WERI-Rb-1 (cell line): ENCODE data around the gene OGDH.

ENCODE experiments used
- DNase-seq: peaks from one replicate; pipeline ENCODE4 v3.0.0-alpha.2; 2020
- H3K27ac ChIP-seq: fragments of 250-450 bp; sonication (Bioruptor Pico); 2 replicates; pipeline ENCODE4 v1.5.1; 2020; ENCODE audit warnings: mild to moderate bottlenecking, moderate library complexity
- H3K27me3 ChIP-seq: fragments of 250-450 bp; sonication (Bioruptor Pico); 2 replicates; pipeline ENCODE4 v1.5.1; 2021; ENCODE audit warnings: mild to moderate bottlenecking, low read depth, moderate library complexity; ENCODE audit not compliant: insufficient read depth, severe bottlenecking
- H3K36me3 ChIP-seq: fragments of 250-450 bp; sonication (Bioruptor Pico); 2 replicates; pipeline ENCODE4 v1.5.1; 2020; ENCODE audit warnings: mild to moderate bottlenecking, moderate library complexity
- H3K4me3 ChIP-seq: 2 replicates; pipeline ENCODE4 v1.5.1; 2011; ENCODE audit warnings: low read depth, mild to moderate bottlenecking, control low read depth, low read length
- H3K9me3 ChIP-seq: fragments of 250-450 bp; sonication (Bioruptor Pico); 2 replicates; pipeline ENCODE4 v1.5.1; 2021; ENCODE audit warnings: mild to moderate bottlenecking, moderate library complexity; ENCODE audit not compliant: severe bottlenecking
- CTCF ChIP-seq: IDR thresholded peaks from 2 replicates; pipeline ENCODE4 v1.5.1; 2011; ENCODE audit warnings: low read depth, mild to moderate bottlenecking, control low read depth, inconsistent platforms, low read length

Gene OGDH

GRCh38 chr7:44738051-44738723 is 131.8 kb downstream of the OGDH start:
- Histone ChIP-seq H3K27ac (no peak overlapping the region), H3K4me3 (no peak overlapping the region), H3K36me3 (no peaks in the 10 kb centered on the region), H3K9me3 (no peaks in the 10 kb centered on the region), H3K27me3 (no peaks in the 10 kb centered on the region)
- DNase-seq: no peak
- TF ChIP-seq CTCF: no peak

- Histone ChIP-seq H3K27ac (no peak overlapping the region), H3K27me3 (no peaks in the 10 kb centered on the region), H3K9me3 (no peaks in the 10 kb centered on the region), H3K36me3 (no peaks in the 10 kb centered on the region), H3K4me3 (no peak overlapping the region)
- no peak for TF ChIP-seq CTCF
- DNase-seq: no peak
Measured at GRCh38 chr7:44738876-44739665, 132.6 kb downstream of the OGDH start.

GRCh38 chr7:44740055-44740454 is 133.6 kb downstream of the OGDH start:
- Histone ChIP-seq H3K4me3 (no peak overlapping the region), H3K9me3 (no peaks in the 10 kb centered on the region), H3K36me3 (no peaks in the 10 kb centered on the region), H3K27me3 (no peaks in the 10 kb centered on the region), H3K27ac (no peak overlapping the region)
- no peak for TF ChIP-seq CTCF
- no peak for DNase-seq

- Histone ChIP-seq H3K4me3 (no peak overlapping the region), H3K27me3 (no peaks in the 10 kb centered on the region), H3K27ac (no peak overlapping the region), H3K9me3 (no peaks in the 10 kb centered on the region), H3K36me3 (no peaks in the 10 kb centered on the region)
- DNase-seq: no peak
- no peak for TF ChIP-seq CTCF
Measured at GRCh38 chr7:44743750-44744149, 137.3 kb downstream of the OGDH start.

- no peak for TF ChIP-seq CTCF
- Histone ChIP-seq H3K27ac (peak within 1 kb of the TSS; percentile 93), H3K9me3 (no peaks in the 10 kb centered on the region), H3K36me3 (peaks cover 14% of the 10 kb centered on the region), H3K4me3 (peak within 1 kb of the TSS; percentile 92), H3K27me3 (no peaks in the 10 kb centered on the region)
- DNase-seq: peak; percentile 88
Measured at GRCh38 chr7:44748045-44748947, 141.9 kb downstream of the OGDH start, which contains the start of gene ZMIZ2. ZMIZ2 (plus strand) TSS chr7:44748847; CDS start chr7:44756250, 7,403 bp downstream.
